GM19395 (cell line): ENCODE results near the gene SERPINA5.

Experiments
- ATAC-seq: cut with Tn5 transposase; IDR thresholded peaks from one replicate; pipeline ENCODE4 v1.9.1; 2021; ENCODE audit warnings: mild to moderate bottlenecking, moderate library complexity; ENCODE audit not compliant: unreplicated experiment

Gene SERPINA5, protein sequence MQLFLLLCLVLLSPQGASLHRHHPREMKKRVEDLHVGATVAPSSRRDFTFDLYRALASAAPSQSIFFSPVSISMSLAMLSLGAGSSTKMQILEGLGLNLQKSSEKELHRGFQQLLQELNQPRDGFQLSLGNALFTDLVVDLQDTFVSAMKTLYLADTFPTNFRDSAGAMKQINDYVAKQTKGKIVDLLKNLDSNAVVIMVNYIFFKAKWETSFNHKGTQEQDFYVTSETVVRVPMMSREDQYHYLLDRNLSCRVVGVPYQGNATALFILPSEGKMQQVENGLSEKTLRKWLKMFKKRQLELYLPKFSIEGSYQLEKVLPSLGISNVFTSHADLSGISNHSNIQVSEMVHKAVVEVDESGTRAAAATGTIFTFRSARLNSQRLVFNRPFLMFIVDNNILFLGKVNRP

DNA sequence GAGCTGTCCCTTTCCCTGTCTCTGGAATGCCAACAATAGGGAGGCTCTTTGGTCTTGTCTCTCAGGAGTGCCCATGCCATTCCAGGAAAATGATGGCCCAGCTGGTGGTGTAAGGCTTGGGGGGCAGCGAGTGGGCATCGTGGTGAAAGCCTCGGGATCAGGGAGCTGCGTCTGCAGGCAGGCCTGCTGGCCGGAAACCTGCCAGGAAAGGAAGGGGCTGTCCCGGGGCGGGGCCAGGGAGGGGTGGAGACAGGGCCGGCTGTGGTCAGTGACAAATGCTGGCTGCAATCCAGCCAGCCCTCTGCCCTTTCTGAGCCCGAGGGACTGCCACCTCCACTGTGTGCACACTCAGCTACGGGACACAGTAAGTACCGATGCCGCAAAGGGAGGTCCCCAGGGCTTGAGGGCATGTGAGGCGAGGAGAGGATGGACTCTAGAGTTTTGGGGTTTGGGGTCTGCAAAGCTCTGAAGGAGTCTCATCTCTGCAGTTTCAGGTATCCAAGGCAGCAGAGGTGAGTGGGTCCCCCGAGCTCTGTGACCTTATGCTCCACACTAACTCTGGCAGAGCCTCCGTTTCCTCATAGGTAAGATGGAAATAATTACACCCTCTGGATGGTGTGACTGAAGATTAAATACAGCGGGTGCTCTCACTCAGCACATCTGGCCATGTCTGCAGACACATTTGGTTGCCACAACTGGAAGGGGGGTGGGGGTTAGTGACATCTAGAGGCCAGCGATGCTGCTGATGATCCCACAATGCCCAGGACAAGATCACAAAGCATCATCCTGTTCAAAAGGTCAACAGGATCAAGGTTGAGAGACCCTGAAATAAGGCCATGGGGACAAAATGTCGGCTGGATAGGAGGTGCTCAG lies at the start of gene SERPINA5:
Gene SERPINA5 (plus strand): TSS at position 300 of the 873 bp plus-strand sequence. CDS start 5,937 bp downstream, outside the sequence.
- ATAC-seq = no peak

DNA sequence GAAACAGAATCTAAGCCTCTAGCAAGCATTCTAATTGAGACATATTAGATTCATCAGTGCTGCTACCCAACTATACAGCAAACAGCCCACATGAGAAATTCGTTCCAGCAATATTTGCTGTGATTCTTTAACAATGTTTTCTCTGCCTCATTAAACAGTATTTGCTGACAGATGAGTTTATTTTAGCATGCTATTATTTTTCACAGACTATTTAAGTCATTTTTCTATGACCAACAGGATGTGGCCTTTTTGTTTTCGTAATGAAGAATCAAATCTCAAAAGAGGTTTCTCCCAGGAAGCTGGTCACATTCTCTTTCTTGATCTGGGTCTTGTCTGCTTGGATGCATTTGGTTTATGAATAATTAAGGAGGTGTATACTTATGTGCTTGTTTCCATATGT lies 48.8 kb upstream of the SERPINA5 start:
- ATAC-seq = no peak

DNA sequence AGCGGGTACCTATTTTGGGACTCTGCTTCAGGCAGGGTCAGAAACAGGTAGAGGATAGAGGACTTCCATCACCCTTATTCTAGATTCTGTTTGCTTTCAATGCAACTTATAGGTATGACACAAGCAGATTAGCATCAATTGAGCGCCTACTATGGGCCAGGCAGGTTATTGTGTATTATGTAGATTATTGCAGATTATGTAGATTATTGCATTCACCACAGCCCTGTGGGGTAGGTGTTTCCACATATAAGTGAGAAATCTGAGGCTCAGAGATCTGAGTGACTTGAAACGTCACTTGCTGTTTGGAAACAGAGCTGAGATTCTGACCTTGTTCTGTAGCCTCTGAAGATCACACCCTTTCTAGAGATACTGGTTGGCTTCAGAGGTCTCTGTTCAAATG lies 45.7 kb upstream of the SERPINA5 start:
- ATAC-seq = no peak

DNA sequence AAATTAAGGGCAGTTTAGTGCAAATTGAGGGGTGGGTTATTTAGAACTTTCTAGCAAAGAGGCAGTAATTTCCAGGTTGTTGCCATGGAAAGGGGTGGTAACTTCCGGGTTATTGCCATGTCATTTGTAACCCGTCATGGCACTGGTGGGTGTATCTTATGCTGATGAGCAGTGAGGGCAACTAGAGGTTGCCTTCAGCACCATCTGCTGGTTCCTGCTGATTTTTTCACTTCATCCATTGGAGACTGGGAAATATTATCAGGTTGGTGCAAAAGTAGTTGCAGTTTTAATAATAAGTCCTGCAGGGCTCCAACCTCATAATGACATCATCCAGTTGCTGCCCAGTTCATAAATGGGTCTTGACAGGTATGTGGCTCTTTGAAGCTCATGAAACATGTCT lies 44.4 kb upstream of the SERPINA5 start:
- no peak for ATAC-seq

DNA sequence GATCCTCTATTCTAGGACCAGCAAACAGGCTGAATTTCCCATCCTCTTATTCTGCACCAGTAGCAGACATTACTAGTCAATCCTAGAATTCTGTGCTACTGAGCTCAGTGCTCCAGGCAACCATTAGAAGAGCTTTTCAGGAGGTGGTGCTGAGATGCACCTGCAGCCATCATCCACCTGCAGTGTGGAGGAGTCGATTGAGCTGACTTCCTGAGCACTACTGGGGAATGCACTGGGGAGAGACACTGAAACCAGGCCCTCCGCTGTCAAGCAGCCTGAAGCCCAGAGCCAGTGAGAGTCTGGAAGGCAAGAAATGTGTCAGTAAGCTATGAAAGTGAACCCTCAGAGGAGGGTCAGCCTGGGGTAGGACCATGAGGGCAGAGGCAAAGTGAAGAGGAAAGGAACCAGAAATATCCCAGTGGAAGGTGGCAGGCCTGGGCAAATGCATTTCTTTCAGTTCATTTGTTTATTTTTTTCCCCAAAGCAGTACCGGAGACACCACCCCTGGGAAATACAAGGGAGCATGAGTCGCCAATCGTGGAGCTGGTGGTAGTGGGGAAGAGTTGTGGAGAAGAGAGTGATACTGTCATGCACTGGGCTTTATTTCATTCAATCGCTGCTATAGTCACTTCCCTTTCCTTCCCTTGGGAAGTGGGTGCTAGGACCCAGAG lies 43.0 kb upstream of the SERPINA5 start:
- no peak for ATAC-seq

DNA sequence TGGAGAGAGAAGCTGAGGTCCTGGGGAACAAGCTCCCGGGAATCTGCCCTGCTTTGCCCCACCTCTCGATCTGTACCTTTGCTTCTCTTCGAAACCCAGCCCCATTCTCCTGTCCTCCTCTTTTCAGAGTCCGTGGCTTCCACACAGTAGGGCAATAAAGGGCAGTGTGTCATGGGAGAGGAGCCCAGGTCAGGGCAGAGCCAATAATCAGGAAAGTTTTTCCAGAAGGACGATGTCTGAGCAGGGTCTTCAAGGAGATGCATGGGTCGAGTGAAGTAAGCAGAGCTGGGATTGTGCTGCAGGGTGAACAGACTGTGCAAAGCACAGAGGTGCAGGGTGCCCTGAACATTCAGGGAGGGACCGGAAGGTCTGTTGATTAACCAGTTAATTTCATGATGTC lies 42.0 kb upstream of the SERPINA5 start:
- no peak for ATAC-seq

DNA sequence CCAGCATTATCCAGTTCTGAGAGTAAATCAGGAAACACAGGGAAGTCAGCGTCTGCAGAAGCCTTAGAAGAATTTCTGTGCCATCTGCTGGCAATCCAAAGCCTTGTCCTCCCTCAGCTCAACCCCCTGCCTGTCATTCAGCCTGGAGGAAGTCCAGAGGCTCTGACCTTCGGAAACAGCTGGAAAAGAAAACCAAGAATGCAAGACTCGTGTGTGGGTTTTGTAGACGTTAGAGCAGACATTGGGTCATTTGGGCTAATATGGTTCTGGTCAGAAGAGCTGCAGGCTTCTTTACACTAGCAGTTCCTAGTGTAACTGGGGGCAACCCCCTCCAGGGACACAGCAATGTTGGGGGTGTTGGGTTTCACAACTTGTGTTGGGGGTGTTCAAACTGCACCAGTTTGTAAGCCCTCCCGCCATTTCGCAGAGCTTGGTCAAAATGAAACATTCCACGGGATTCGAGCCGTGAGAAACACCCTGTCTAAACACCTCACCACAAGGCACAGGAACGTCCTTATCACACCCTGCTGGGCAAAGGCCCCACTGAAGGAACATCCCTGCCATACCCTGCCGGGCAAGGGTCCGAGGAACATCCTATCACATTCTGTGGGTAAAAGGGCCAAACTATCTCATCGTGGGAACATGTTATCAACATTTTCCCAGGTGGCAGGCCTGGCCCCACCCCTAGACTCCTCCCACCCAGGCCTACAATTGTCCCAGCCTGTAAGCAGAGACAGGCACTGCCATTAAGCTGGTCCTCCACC lies 41.0 kb upstream of the SERPINA5 start:
- ATAC-seq = no peak

DNA sequence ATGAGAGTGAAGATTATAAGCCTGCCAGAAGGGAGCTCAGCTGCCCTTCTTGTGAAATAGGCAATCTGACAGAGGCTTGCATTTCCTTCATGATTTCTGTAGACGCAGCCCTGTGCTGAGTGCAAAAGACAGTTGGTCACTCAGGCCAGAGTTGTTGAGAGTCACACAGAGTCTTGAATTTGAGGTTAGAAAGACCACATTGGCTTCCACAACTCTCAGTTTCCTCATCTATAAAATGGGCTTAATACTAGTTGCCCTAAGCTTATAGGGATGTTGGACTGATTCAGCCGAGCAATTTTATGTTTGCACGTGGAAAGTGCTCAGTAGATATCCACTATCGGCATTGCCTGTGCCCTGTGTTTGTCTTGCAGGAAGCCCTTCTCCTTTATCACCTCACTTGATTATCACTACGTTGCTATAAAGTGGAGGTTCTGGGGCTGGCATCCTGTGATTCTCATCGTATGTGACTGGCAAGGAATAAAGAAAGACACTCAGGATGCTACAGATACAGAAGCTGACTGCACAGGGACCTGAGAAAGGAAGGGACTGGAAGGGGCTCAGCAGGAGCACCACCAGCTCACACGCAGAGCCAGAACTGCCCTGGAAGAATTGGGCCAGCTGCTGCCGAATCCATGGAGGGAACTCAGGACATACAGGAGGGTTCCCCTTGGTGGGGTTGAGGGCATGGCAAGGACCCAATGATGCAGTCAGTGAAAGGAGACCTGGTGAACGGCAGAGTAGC lies 39.8 kb upstream of the SERPINA5 start:
- no peak for ATAC-seq

DNA sequence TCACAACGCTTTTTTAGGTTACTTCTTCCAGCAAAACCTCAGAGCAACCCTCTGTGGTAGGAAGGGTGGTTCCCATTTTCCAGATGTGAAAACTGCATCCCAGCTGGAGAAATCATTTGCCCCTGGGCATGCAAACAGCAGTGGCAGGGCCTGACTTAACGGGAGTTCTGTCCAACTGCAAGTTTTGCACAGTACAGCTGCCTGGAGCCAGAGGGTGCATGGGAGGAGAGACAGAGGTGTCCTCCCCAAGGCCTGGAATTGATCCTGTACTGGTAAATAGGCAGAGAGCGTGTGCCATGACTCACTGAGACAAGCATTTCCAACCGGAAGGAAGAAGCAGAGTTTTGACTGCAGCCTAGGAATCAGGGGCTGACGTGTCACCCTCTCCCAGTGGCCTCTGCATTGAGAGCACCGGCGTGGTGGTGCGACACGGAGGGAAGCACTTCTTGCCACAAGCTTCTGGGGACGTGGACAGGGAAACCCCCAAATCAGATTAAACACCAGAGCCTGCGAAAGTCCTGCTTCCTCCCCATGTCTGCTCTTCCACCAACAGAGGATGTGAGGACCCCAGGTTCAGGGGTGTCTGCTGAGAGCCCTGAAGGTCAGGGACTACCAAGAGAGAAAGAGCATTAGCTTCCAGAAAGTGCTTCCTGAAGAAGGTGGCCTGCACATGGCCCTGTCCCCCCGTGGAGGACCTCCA lies 39.0 kb upstream of the SERPINA5 start:
- ATAC-seq = no peak

DNA sequence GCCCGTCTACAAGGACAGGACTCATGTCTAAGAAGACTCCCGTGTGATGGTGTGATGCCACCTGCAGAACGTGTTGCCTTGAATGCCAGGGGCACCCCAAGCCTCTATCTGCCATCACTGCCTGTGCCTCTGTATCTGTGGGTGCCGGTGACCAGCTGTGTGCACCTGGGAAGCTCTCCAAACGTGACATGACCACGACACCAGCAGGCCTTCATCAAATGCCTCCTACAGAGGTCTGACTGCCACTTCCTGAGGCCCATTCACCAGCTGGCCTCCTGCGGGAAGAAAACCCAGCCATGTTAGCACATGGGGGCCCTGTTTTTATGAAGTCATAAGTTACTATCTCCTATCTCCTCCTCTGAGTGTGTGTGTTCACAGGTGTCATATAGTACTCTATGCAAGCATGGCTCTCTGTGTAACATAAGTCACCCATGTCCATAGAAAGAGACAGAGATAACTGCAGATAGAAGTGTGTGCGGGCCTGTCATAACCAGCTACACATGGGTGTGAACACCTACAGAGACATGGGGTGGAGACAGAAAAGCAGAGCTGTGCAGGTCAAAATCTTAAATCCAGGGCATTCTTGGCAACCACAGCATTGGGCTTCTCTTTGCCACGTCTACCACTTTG lies 38.3 kb upstream of the SERPINA5 start:
- ATAC-seq = no peak

DNA sequence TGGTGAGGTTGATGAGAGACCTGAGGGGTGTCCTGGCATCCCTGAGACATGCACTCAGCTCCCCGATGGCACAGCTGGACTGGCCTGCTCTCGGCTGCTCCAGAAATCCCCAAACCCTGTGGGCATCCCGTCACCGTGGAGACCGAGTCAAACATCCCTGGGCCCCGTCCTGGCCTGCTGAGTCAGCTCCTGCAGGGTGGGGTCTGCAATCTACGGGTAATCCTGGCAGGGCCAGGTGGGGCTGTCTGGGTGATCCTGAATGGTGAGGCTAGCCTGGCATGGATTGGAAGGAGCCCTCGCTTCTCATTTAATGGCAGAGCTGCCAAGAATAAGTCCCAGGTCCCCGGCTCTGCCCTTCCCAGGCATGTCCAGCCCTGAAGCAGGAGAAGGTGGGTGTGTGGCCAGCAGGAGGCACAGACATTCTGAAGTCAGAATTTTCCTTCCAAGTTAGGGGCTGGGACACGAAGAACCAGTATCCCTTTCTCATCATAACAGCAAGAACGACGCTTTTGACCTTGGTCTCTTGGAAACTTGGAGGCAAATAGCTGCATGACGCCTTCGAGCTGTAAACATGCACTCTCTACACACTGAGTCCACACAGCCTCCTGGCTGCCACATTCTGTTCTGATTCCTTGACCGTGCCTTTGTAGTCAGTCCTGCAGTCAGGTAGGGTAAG lies 37.6 kb upstream of the SERPINA5 start:
- ATAC-seq = no peak

DNA sequence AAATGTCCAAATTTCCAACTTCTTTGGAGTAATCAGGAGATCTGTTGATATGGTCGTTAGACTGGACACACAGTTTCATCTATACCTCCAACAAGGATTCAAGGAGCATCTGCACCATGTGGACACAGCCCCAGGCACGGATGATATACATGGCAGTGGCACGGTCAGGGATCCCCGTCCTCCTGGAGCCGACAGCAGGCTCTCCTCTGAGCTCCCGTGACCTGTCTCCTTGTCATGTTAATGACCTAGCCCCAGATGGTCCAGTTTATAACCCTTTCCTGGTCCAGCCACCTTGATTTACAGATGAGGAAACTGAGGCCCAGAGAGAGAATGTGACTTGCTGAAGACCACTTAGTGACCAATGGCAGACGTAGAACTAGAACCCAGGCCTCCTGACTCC lies 36.5 kb upstream of the SERPINA5 start:
- ATAC-seq = no peak

DNA sequence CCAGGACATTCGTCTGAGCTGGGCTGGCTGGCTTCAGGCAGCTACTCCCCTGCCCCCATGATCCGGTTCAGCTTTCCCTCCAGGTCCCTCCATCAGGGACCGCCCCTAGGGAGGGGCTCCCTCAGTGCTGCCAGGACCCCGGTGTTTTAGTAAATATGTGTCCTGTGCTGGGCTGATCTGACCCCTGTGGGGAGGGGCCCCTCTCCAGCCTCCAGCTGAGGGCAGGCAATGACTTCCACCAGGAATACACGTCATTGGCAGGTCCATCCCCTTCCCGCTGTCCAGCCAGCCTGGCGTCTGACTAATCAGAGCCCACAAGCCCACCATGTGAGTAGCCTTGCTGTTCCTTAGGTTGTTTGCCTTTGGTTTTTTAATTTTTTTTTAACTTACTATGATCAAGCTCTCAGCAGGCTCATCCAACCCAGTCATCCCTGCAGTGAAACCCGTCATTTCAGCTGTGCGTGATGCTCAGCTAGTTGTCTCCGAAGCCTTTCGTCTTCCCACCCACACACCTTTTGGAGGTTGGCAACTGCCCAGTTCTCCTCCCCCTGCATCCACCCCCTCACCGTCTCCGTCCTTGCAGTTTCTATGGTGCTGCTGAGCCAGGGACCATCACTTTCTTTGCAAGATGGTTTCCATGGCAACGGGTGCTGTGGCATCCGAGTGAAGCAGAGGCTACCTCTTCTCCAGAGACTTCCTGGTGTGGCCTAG lies 35.9 kb upstream of the SERPINA5 start:
- no peak for ATAC-seq

DNA sequence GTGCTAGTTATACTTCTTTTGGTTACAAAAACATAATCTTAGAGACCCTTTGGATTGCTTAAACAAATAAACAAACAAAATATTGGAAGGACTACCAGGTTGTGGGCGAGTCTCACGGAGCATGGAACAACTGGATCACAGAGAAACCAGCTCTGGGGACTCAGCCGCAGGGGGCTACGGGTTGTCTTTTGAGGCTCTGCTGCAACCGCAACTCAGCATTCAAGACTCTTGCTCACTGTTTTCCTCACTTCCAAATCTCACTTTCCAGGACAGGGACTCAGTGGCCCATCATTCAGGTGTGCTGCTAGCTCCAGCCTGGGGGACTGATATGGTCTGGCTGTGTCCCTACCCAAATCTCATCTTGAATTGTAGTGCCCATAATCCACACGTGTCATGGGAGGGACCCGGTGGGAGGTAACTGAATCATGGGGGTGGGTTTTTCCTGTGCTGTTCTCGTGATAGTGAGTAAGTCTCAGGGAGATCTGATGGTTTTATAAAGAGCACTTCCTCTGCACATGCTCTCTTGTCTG lies 34.0 kb upstream of the SERPINA5 start:
- no peak for ATAC-seq

DNA sequence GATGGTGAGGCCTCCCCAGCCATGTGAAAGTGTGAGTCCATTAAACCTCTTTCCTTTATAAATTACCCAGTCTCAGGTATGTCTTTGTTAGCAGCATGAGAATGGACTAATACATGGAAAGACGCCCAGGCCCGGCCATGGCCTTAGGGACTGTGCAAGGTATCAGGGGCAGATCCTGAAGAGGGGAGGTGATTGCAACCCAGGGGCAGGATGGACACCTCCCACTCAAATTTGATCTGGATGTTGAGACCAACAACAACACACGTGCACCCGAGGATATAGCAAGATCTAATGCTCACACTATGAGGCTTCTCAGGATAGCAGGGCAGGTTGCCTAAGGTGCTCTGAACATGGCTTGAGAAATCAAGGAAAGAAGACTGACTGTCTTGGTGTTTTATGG lies 33.5 kb upstream of the SERPINA5 start:
- no peak for ATAC-seq

DNA sequence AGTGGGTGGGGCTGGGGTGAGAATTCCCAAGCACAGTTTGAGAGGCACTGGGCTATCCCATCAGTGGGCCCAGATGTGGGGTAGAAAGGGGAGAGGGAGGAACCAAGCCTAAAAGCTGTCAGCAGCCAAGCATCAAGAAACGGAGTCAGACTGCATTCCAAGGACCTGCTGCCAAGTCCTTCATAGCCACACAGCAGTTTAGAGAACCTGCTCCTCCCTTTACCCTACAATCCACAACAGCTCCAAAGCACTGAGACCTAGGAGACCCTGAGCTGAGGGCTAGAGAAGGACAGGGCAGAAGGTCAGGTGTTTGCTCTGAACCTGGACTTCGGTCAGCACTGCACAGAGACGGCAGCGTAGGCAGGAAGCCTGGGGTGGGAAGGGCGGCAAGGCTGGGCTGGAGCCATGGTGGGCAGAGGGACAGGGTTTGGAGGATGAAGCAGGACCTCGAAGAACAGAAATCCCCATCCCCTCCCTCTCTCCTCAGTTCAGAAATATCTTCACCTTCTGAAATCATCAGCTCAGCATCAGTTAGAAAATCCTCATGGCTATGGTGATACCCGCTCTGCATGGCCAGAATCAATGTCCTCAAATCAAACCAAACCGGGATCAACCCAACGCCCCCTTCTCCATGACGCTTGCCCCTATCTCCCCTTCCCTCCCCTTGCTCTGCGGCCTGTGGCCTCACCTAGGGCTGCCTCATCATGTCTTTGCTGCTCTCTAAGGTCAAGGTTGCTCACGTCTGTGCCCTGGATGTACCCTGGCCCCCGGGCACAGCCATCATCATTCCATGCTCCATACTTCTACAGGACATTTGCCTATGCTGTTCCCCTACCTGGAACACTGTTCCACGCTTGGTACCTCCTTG lies 32.9 kb upstream of the SERPINA5 start:
- ATAC-seq = no peak
